Aorta (tissue), 5 donors: ENCODE results near the gene FEM1A. TPM values are rescaled to one million over a fixed set of nuclear protein-coding genes. Genes with fewer than 3 reads are reported as not detected.

Source experiments
- ATAC-seq: fragments of 200-7000 bp; cut with Tn5 transposase; one replicate; pipeline ENCODE4 v1.9.1; 2022; ENCODE audit warnings: moderate library complexity; ENCODE audit not compliant: low FRiP score
- DNase-seq, 2 donors: peaks; one replicate each; pipeline ENCODE4 v3.0.0-alpha.2; 2020
- H3K27ac ChIP-seq, 2 donors: one replicate each; pipeline ENCODE4 v1.5.1; 2013; ENCODE audit warnings: low read length in 2 of 2, mild to moderate bottlenecking in 2 of 2, moderate library complexity in 2 of 2, control low read depth in 1 of 2, inconsistent platforms in 1 of 2, low read depth in 1 of 2
- H3K27me3 ChIP-seq, 2 donors: one replicate each; pipeline ENCODE4 v1.6.1; 2013; ENCODE audit warnings: control low read depth in 1 of 2, low read length in 1 of 2, mild to moderate bottlenecking in 1 of 2, moderate library complexity in 1 of 2; ENCODE audit not compliant: insufficient read depth in 2 of 2, control insufficient read depth in 1 of 2
- H3K36me3 ChIP-seq, 2 donors: one replicate each; pipeline ENCODE4 v1.6.1; 2013; ENCODE audit warnings: control low read depth in 1 of 2, low read length in 1 of 2, mild to moderate bottlenecking in 1 of 2; ENCODE audit not compliant: insufficient read depth in 2 of 2, control insufficient read depth in 1 of 2
- H3K4me1 ChIP-seq, 2 donors: one replicate each; pipeline ENCODE4 v1.6.1; 2013; ENCODE audit warnings: low read length in 2 of 2, control low read depth in 1 of 2, mild to moderate bottlenecking in 1 of 2, moderate library complexity in 1 of 2; ENCODE audit not compliant: insufficient read depth in 2 of 2, control insufficient read depth in 1 of 2
- H3K4me3 ChIP-seq, 2 donors: one replicate each; pipeline ENCODE4 v1.5.1; 2013; ENCODE audit warnings: low read length in 2 of 2, control low read depth in 1 of 2, mild to moderate bottlenecking in 1 of 2
- H3K9me3 ChIP-seq: one replicate; pipeline ENCODE4 v1.6.1; 2013; ENCODE audit warnings: mild to moderate bottlenecking, low read length; ENCODE audit not compliant: control insufficient read depth
- WGBS, 2 donors: extraction: QIAGEN DNeasy Blood & Tissue Kit; methylation state at CpG; one replicate each; pipeline ENCODE4 v1.1.7; 2013; 5-methylcytosine and 5-hydroxymethylcytosine counted together
- intact Hi-C, 2 donors: fragments of 100-400 bp; cut with DNase I; formaldehyde crosslinking; loops; one replicate each; pipeline versions ENCODE4 v1.14.2 to v1.15.0; 2022
- polyA plus RNA-seq, 2 donors: library from polyadenylated mRNA; stranded (reverse); fragments of 200-250 nt; gene quantifications; one replicate each; pipeline ENCODE4 v1.2.3, GENCODE V29; 2013
- total RNA-seq, 2 donors: library from RNA; stranded (reverse); fragmentation: NEBNext Ultra II Directional; extraction: Animal tissue kit (Norgen Biotek cat#: 25700); gene quantifications; one replicate each; pipeline ENCODE4 v1.2.1, GENCODE V29; 2021
- donor health status: healthy with polysubstance abuse.
- donor health status: Bipolar disorder and iron deficiency.
- donor health status: DM: no; HTN: no; CAD: no.
- donor health status: DM: no; HTN: no; CAD: no.
- donor health status: DM: yes; HTN: yes; CAD: no.

The FEM1A gene
- total and polyA plus RNA-seq, 4 donors = 2.6 to 9.0 (median 5.0) TPM

DNA sequence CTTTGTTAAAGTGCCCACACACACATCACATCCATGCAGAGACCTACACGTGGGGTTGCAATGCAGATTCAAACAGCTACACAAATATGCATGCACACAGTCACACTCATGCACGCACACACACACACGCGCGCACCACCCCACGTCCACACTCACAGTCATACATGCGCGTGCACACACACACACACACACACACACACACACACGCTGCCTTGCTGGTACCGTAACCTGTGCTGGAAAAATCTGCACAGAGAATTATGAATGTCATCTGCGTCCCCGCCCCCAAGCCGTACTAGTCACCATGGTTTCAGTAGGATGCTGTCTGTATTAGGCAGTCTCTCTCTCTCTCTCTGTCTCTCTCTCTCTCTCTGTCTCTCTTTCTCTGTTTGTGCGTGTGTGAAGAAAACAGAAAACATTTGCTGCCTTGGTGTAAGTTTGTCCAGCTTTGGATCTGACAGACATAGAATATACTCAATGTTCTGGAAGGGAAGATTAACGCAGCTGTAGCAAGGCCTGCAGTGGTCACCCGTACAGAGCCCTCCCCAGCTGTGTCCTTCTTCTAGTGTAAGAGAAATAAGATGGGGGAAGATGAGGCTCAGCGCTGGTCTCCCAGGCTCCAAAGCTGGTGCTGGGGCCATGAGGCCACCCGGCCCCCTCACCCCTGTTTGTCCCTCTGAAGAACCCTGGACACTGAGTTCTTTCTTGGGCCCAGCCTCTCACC, 41.5 kb upstream of the FEM1A start:
- ATAC-seq (no peak), DNase-seq (no peak)
- H3K4me1 ChIP-seq = no peaks in the 10 kb centered on the region
- no peak overlapping the region for H3K27ac ChIP-seq
- 76% methylated on average over 18 of the region's 18 CpGs for WGBS, 2 donors
- peaks cover 2% of the 10 kb centered on the region for H3K9me3 ChIP-seq
- H3K36me3 ChIP-seq = no peaks in the 10 kb centered on the region
- no peaks in the 10 kb centered on the region for H3K27me3 ChIP-seq
- H3K4me3 ChIP-seq = no peak overlapping the region
- intact Hi-C loops = no loop called here

DNA sequence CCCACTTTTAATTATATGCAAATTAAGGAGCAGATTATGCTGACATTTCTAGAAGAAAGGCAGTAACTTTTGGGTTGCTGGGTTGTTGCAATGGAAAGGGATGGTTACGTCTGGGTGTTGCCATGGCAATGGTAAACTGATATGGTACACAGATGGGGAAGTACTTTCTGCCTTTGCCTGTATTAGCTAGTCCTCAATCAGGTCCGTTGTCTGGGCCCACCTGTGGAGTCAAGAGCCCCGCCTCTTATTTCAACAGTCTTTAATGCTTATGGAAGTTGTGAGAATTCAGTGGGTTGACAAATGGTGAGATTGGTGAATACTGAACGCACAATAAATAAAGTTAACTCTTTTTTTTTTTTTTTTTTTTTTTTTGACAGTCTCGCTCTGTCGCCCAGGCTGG, 37.3 kb upstream of the FEM1A start:
- Histone ChIP-seq H3K27ac (no peak overlapping the region), H3K4me3 (no peak overlapping the region), H3K4me1 (no peaks in the 10 kb centered on the region), H3K9me3 (peaks cover 2% of the 10 kb centered on the region), H3K27me3 (no peaks in the 10 kb centered on the region), H3K36me3 (no peaks in the 10 kb centered on the region)
- DNase-seq (no peak), ATAC-seq (no peak)
- intact Hi-C loops = no loop called here
- 57 to 66% methylated on average over 4 to 6 of the region's 6 CpGs for WGBS, 2 donors

DNA sequence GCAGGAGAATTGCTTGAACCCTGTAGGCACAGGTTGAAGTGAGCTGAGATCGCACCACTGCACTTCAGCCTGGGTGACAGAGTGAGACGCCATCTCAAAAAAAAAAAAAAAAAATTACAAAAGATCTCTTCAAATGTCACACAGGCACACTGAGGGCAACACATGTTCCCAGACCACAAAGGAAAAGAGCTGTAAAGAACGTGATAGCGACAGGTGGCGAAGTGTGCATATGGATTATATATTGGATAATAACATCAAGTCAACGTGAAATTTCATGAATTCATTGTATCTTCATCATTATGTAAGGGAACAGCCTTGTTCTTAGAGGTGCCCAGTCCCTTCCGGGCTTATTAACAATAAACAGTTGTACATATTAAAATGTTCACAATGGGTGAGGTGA, 36.1 kb upstream of the FEM1A start:
- DNase-seq (no peak), ATAC-seq (no peak)
- H3K36me3 ChIP-seq = no peaks in the 10 kb centered on the region
- H3K27me3 ChIP-seq = no peaks in the 10 kb centered on the region
- 85 to 91% methylated on average over 7 of the region's 7 CpGs for WGBS, 2 donors
- H3K4me3 ChIP-seq = no peak overlapping the region
- intact Hi-C loops = no loop called here
- H3K9me3 ChIP-seq = peaks cover 2% of the 10 kb centered on the region
- H3K4me1 ChIP-seq = no peaks in the 10 kb centered on the region
- no peak overlapping the region for H3K27ac ChIP-seq

DNA sequence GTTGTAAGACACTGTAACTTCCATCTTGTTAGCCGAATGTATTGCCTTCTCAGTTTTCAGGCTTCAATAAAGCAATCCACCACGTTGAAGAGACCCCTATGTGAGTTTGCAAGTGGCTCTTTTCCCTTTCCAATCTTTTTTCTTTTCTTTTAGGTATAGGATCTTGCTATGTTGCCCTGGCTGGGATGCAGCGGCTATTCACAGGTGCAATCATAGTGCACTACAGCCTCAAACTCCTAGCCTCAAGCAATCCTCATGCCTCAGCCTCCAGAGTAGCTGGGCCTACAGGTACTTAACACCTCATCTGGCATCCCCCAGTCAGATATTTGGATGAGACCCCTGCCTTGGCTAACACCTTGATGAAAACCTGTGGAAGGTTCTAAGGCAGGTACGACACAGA, 33.5 kb upstream of the FEM1A start:
- no peaks in the 10 kb centered on the region for H3K27me3 ChIP-seq
- intact Hi-C loops = no loop called here
- no peak overlapping the region for H3K4me3 ChIP-seq

DNA sequence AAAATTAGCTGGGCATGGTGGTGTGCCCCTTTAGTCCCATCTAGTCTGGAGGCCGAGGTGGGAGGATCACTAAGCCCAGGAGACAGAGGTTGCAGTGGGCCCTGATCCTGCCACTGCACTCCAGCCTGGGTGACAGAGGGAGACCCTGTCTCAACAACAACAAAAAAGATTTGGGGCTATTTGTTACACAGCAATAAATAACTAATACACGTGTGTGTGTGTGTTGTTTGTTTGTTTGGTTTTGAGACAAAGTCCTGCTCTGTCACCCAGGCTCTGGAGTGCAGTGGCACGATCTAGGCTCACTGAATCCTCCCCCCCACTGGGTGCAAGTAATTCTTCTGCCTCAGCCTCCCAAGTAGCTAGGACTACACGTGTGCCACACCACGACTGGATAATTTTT, 32.9 kb upstream of the FEM1A start:
- H3K27me3 ChIP-seq = no peaks in the 10 kb centered on the region
- no peaks in the 10 kb centered on the region for H3K36me3 ChIP-seq
- no peaks in the 10 kb centered on the region for H3K4me1 ChIP-seq
- peaks cover 2% of the 10 kb centered on the region for H3K9me3 ChIP-seq
- intact Hi-C loops = no loop called here
- no peak overlapping the region for H3K4me3 ChIP-seq
- no peak overlapping the region for H3K27ac ChIP-seq
- WGBS, 2 donors = 70 to 72% methylated on average over 5 of the region's 5 CpGs
- DNase-seq (no peak), ATAC-seq (no peak)

More for the DNA sequence above, 33.5 kb upstream of the FEM1A start:
- 78 to 79% methylated on average over 4 of the region's 4 CpGs for WGBS, 2 donors
- Histone ChIP-seq H3K36me3 (no peaks in the 10 kb centered on the region), H3K27ac (no peak overlapping the region), H3K9me3 (peaks cover 2% of the 10 kb centered on the region), H3K4me1 (no peaks in the 10 kb centered on the region)
- DNase-seq = no peak
- ATAC-seq = no peak

GRCh38 chr19:4759388-4760284, 31.9 kb upstream of the FEM1A start:
- Histone ChIP-seq H3K27me3 (no peaks in the 10 kb centered on the region), H3K9me3 (peaks cover 2% of the 10 kb centered on the region), H3K4me3 (no peak overlapping the region), H3K27ac (no peak overlapping the region), H3K4me1 (no peaks in the 10 kb centered on the region), H3K36me3 (no peaks in the 10 kb centered on the region)
- ATAC-seq (peak; percentile 92), DNase-seq (peak; percentile 92 to 94)
- WGBS, 2 donors = 2 to 3% methylated on average over 49 to 53 of the region's 53 CpGs
- intact Hi-C loops = no loop called here

DNA sequence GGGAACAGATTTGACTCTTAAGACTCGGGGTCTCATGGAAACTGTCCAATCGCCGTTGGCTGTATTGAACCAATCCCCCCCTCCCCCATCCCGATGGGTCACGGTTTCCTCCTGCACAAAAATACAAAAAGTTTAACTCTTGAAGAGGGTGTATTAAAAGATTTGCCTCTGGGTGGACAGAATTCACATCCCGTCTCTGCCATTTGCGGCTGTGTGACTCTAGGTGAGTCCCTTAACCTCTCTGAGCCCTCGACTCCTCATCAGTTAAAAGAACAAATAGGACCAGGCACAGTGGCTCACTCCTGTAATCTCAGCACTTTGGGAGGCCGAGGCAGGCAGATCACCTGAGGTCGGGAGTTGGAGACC, 31.3 kb upstream of the FEM1A start:
- H3K4me1 ChIP-seq = no peaks in the 10 kb centered on the region

GRCh38 chr19:4763021-4763420, 28.5 kb upstream of the FEM1A start:
- Histone ChIP-seq H3K9me3 (peaks cover 2% of the 10 kb centered on the region), H3K36me3 (no peaks in the 10 kb centered on the region), H3K4me1 (no peaks in the 10 kb centered on the region), H3K4me3 (no peak overlapping the region), H3K27me3 (no peaks in the 10 kb centered on the region), H3K27ac (no peak overlapping the region)
- intact Hi-C loops = no loop called here
- 81 to 82% methylated on average over 6 of the region's 6 CpGs for WGBS, 2 donors
- ATAC-seq = no peak
- no peak for DNase-seq

More for the DNA sequence above, 31.3 kb upstream of the FEM1A start:
- peaks cover 2% of the 10 kb centered on the region for H3K9me3 ChIP-seq
- H3K27me3 ChIP-seq = no peaks in the 10 kb centered on the region
- H3K4me3 ChIP-seq = no peak overlapping the region
- ATAC-seq (no peak), DNase-seq (no peak)
- H3K27ac ChIP-seq = no peak overlapping the region
- H3K36me3 ChIP-seq = no peaks in the 10 kb centered on the region
- intact Hi-C loops = no loop called here
- 44 to 45% methylated on average over 10 of the region's 10 CpGs for WGBS, 2 donors

- intact Hi-C loops = no loop called here
- Histone ChIP-seq H3K27ac (no peak overlapping the region), H3K4me3 (no peak overlapping the region), H3K27me3 (no peaks in the 10 kb centered on the region), H3K4me1 (no peaks in the 10 kb centered on the region), H3K9me3 (no peaks in the 10 kb centered on the region), H3K36me3 (no peaks in the 10 kb centered on the region)
- ATAC-seq (no peak), DNase-seq (no peak)
- WGBS, 2 donors = 59% methylated on average over 5 of the region's 5 CpGs
These were observed 27.2 kb upstream of the FEM1A start for GRCh38 chr19:4764393-4764660.
